GM23248 (cell line): Measurements from ENCODE around the gene EXOSC5. TPM values are rescaled to one million over a fixed set of nuclear protein-coding genes. Genes with fewer than 3 reads are reported as not detected.
A peak's percentile ranks its signal among the peaks of the same experiment; 100 is the strongest.

Experiments
- DNase-seq: peaks from one replicate; pipeline ENCODE4 v3.0.0-alpha.2; 2015
- H2AFZ ChIP-seq: fragments of 200-600 bp; sonication (generic); 2 replicates; pipeline ENCODE4 v1.6.1; 2016; ENCODE audit warnings: antibody characterized with exemption
- H3F3A ChIP-seq: fragments of 200-600 bp; sonication (generic); 2 replicates; pipeline ENCODE4 v1.6.1; 2016; ENCODE audit warnings: mild to moderate bottlenecking, antibody characterized with exemption, mixed run types; ENCODE audit not compliant: insufficient read depth
- H3K27ac ChIP-seq: fragments of 200-600 bp; sonication (generic); 2 replicates; pipeline ENCODE4 v1.5.1; 2016; ENCODE audit warnings: mild to moderate bottlenecking
- H3K27me3 ChIP-seq: fragments of 200-600 bp; sonication (generic); replicated peaks from 2 replicates; pipeline ENCODE4 v1.6.1; 2016; ENCODE audit warnings: mild to moderate bottlenecking; ENCODE audit not compliant: insufficient read depth
- H3K36me3 ChIP-seq: fragments of 200-600 bp; sonication (generic); 2 replicates; pipeline ENCODE4 v1.6.1; 2016; ENCODE audit warnings: low read depth, mild to moderate bottlenecking
- H3K4me1 ChIP-seq: fragments of 200-600 bp; sonication (generic); 2 replicates; pipeline ENCODE4 v1.6.1; 2016; ENCODE audit warnings: mild to moderate bottlenecking; ENCODE audit not compliant: insufficient read depth
- H3K4me2 ChIP-seq: fragments of 200-600 bp; sonication (generic); one replicate; pipeline ENCODE4 v1.6.1; 2016; ENCODE audit warnings: mild to moderate bottlenecking; ENCODE audit not compliant: unreplicated experiment
- H3K4me3 ChIP-seq: fragments of 200-600 bp; sonication (generic); 2 replicates; pipeline ENCODE4 v1.5.1; 2016; ENCODE audit warnings: mild to moderate bottlenecking
- H3K79me2 ChIP-seq: fragments of 200-600 bp; sonication (generic); 2 replicates; pipeline ENCODE4 v1.6.1; 2016; ENCODE audit warnings: mild to moderate bottlenecking; ENCODE audit not compliant: insufficient read depth
- H3K9ac ChIP-seq: fragments of 200-600 bp; sonication (generic); 2 replicates; pipeline ENCODE4 v1.6.1; 2016; ENCODE audit warnings: mild to moderate bottlenecking
- H3K9me2 ChIP-seq: fragments of 200-600 bp; sonication (generic); 2 replicates; pipeline ENCODE4 v1.6.1; 2016; ENCODE audit warnings: mixed run types, mild to moderate bottlenecking, moderate library complexity; ENCODE audit not compliant: insufficient read depth
- H3K9me3 ChIP-seq: fragments of 200-600 bp; sonication (generic); one replicate; pipeline ENCODE4 v1.6.1; 2017; ENCODE audit warnings: low read depth
- H4K20me1 ChIP-seq: fragments of 200-600 bp; sonication (generic); 2 replicates; pipeline ENCODE4 v1.6.0; 2016; ENCODE audit not compliant: insufficient read depth
- EZH2 ChIP-seq: fragments of 200-600 bp; sonication (generic); IDR thresholded peaks from 2 replicates; pipeline ENCODE4 v1.6.1; 2018; ENCODE audit warnings: antibody characterized with exemption, mild to moderate bottlenecking; ENCODE audit not compliant: insufficient read depth, poor library complexity, severe bottlenecking
- EZH2phosphoT487 ChIP-seq: fragments of 200-600 bp; sonication (generic); IDR thresholded peaks from 2 replicates; pipeline ENCODE4 v1.6.1; 2018; ENCODE audit warnings: antibody characterized with exemption, moderate library complexity, mild to moderate bottlenecking, low read depth; ENCODE audit not compliant: insufficient read depth
- WGBS, 2 experiments: methylation state at CpG; one replicate each; pipeline ENCODE4 v1.1.6; 2015 to 2017; ENCODE audit warnings: low lambda C conversion rate in 2 of 2, low coverage in 1 of 2; ENCODE audit errors: missing lambda C conversion rate in 2 of 2; 5-methylcytosine and 5-hydroxymethylcytosine counted together
- in situ Hi-C: fragments of 300-500 bp; cut with MboI; formaldehyde crosslinking; loops from 2 replicates; pipeline ENCODE4 v1.15.0; 2020
- polyA plus RNA-seq: library from polyadenylated mRNA; unstranded; fragments of >200 nt; fragmentation: Nextera tagmentation; extraction: Ambion mirVana; gene quantifications from 2 replicates; pipeline ENCODE4 v1.2.1, GENCODE V29; 2016
- total RNA-seq: library from RNA; depleted of rRNA; stranded (reverse); fragments of >200 nt; shearing (Covaris generic); gene quantifications from 2 replicates; pipeline ENCODE4 v1.2.3, GENCODE V29; 2014

The EXOSC5 gene
- total and polyA plus RNA-seq, 2 experiments from 2014 or later = 21.4 to 26.4 TPM

GRCh38 chr19:41355802-41356201 lies 41.4 kb downstream of the EXOSC5 start:
- Histone ChIP-seq H3K27me3 (no peaks in the 10 kb centered on the region), H3K4me1 (no peaks in the 10 kb centered on the region; the same call in 1 of the 2 replicates), H3K27ac (no peak overlapping the region), H3K9me2 (no peaks in the 10 kb centered on the region), H3K79me2 (peaks cover 26% of the 10 kb centered on the region), H4K20me1 (no peaks in the 10 kb centered on the region), H3K9ac (no peak overlapping the region), H2AFZ (no peak overlapping the region), H3F3A (no peaks in the 10 kb centered on the region; the same call in 1 of the 2 replicates), H3K36me3 (no peaks in the 10 kb centered on the region), H3K9me3 (no peaks in the 10 kb centered on the region), H3K4me2 (no peak overlapping the region), H3K4me3 (no peak overlapping the region)
- in situ Hi-C loops = no loop called here
- WGBS, 2 experiments = 61 to 68% methylated on average over 3 of the region's 3 CpGs
- TF ChIP-seq EZH2phosphoT487 (no peak), EZH2 (no peak)
- DNase-seq = no peak

- Histone ChIP-seq H3K9me3 (no peaks in the 10 kb centered on the region), H2AFZ (no peak overlapping the region), H3K27ac (no peak overlapping the region), H3K9me2 (no peaks in the 10 kb centered on the region), H3K4me1 (peaks cover 6% of the 10 kb centered on the region; the same call in 1 of the 2 replicates), H3K79me2 (peaks cover 34% of the 10 kb centered on the region), H3K4me2 (no peak overlapping the region), H4K20me1 (no peaks in the 10 kb centered on the region), H3K9ac (no peak overlapping the region), H3K27me3 (no peaks in the 10 kb centered on the region), H3K36me3 (no peaks in the 10 kb centered on the region), H3K4me3 (no peak overlapping the region), H3F3A (no peaks in the 10 kb centered on the region)
- in situ Hi-C loops = no loop called here
- 96 to 100% methylated on average over 1 of the region's 1 CpG for WGBS, 2 experiments
- no peak for DNase-seq
- TF ChIP-seq EZH2phosphoT487 (no peak), EZH2 (no peak)
Observed at GRCh38 chr19:41355035-41355434, 42.1 kb downstream of the EXOSC5 start.

- H3F3A ChIP-seq = no peaks in the 10 kb centered on the region
- H3K4me2 ChIP-seq = peak overlapping the region; percentile 25
- no peak for DNase-seq
- H3K9ac ChIP-seq = peak overlapping the region; percentile 87
- in situ Hi-C loops = no loop called here
- WGBS, 2 experiments = 89 to 90% methylated on average over 14 to 23 of the region's 23 CpGs
- TF ChIP-seq EZH2phosphoT487 (no peak), EZH2 (no peak)
- H3K9me2 ChIP-seq = no peaks in the 10 kb centered on the region
- H2AFZ ChIP-seq = no peak overlapping the region
- H3K4me1 ChIP-seq = peaks cover 8% of the 10 kb centered on the region; the same call in 1 of the 2 replicates
- H3K27me3 ChIP-seq = no peaks in the 10 kb centered on the region
- no peaks in the 10 kb centered on the region for H3K9me3 ChIP-seq
- H3K4me3 ChIP-seq = peak overlapping the region; percentile 95
- H4K20me1 ChIP-seq = no peaks in the 10 kb centered on the region
- no peaks in the 10 kb centered on the region for H3K36me3 ChIP-seq
- H3K27ac ChIP-seq = peak overlapping the region; percentile 66; the same call in 1 of the 2 replicates
- H3K79me2 ChIP-seq = peaks cover 40% of the 10 kb centered on the region
Observed at GRCh38 chr19:41354343-41354953, 42.7 kb downstream of the EXOSC5 start.

GRCh38 chr19:41353466-41354342 lies 43.5 kb downstream of the EXOSC5 start, which contains the start of gene TGFB1:
TGFB1 (minus strand) TSS chr19:41353922; CDS start chr19:41353044, 878 bp downstream.
- Histone ChIP-seq H3K79me2 (peaks cover 47% of the 10 kb centered on the region), H3K27ac (peak within 1 kb of the TSS; percentile 66), H3F3A (no peaks in the 10 kb centered on the region), H3K36me3 (no peaks in the 10 kb centered on the region; the same call in 1 of the 2 replicates), H3K4me1 (peaks cover 8% of the 10 kb centered on the region; the same call in 1 of the 2 replicates), H3K9ac (peak within 1 kb of the TSS; percentile 87), H3K4me3 (peak within 1 kb of the TSS; percentile 95), H3K9me2 (no peaks in the 10 kb centered on the region), H3K4me2 (peak within 1 kb of the TSS; percentile 76), H4K20me1 (no peaks in the 10 kb centered on the region), H3K9me3 (no peaks in the 10 kb centered on the region), H3K27me3 (no peaks in the 10 kb centered on the region), H2AFZ (peak within 1 kb of the TSS; percentile 14; the same call in 1 of the 2 replicates)
- in situ Hi-C loops = no loop called here
- TF ChIP-seq EZH2phosphoT487 = no peak
- no peak for TF ChIP-seq EZH2
- DNase-seq = peak; percentile 94
- 0 to 2% methylated on average over 16 to 58 of the region's 78 CpGs for WGBS, 2 experiments
